DND-41 (cell line): ENCODE measurements around the gene SLX4IP.

ENCODE experiments used
- ATAC-seq: fragments of 200-7000 bp; cut with Tn5 transposase; 3 replicates; pipeline ENCODE4 v1.9.1; 2021; ENCODE audit warnings: low read depth; ENCODE audit not compliant: insufficient read depth
- DNase-seq: peaks from one replicate; pipeline ENCODE4 v3.0.0-alpha.2; 2020
- H2AFZ ChIP-seq: 2 replicates; pipeline ENCODE4 v1.6.0; 2012; ENCODE audit warnings: low read depth, low read length
- H3K27ac ChIP-seq: 2 replicates; pipeline ENCODE4 v1.5.1; 2012; ENCODE audit warnings: low read length, inconsistent platforms
- H3K27me3 ChIP-seq: fragments of 200-600 bp; sonication (generic); 2 replicates; pipeline ENCODE4 v1.6.0; 2012; ENCODE audit warnings: low read length, mild to moderate bottlenecking, inconsistent platforms; ENCODE audit not compliant: insufficient read depth, poor library complexity
- H3K36me3 ChIP-seq: 2 replicates; pipeline ENCODE4 v1.5.1; 2012; ENCODE audit warnings: low read length, inconsistent platforms; ENCODE audit not compliant: insufficient read depth
- H3K4me1 ChIP-seq: 2 replicates; pipeline ENCODE4 v1.5.1; 2012; ENCODE audit warnings: mild to moderate bottlenecking, low read length; ENCODE audit not compliant: insufficient read depth
- H3K4me2 ChIP-seq: 2 replicates; pipeline ENCODE4 v1.6.0; 2012; ENCODE audit warnings: mild to moderate bottlenecking, moderate library complexity, low read length, inconsistent platforms; ENCODE audit not compliant: insufficient read depth
- H3K4me3 ChIP-seq, 2 experiments: fragments of 200-600 bp in 1 of 2; shearing (Covaris generic) in 1 of 2; 2 replicates each; pipeline ENCODE4 v1.5.1; 2012 to 2016; ENCODE audit warnings: inconsistent platforms in 2 of 2, low read length in 2 of 2, mild to moderate bottlenecking in 2 of 2, low read depth in 1 of 2, moderate library complexity in 1 of 2
- H3K79me2 ChIP-seq: 2 replicates; pipeline ENCODE4 v1.6.0; 2012; ENCODE audit warnings: low read length, inconsistent platforms; ENCODE audit not compliant: insufficient read depth
- H3K9ac ChIP-seq: 2 replicates; pipeline ENCODE4 v1.6.0; 2012; ENCODE audit warnings: low read depth, mild to moderate bottlenecking, inconsistent platforms, low read length, moderate library complexity
- H3K9me3 ChIP-seq: 2 replicates; pipeline ENCODE4 v1.5.1; 2012; ENCODE audit warnings: low read length, moderate library complexity, mild to moderate bottlenecking, inconsistent platforms; ENCODE audit not compliant: insufficient read depth, severe bottlenecking
- H4K20me1 ChIP-seq: 2 replicates; pipeline ENCODE4 v1.6.0; 2012; ENCODE audit warnings: low read length; ENCODE audit not compliant: insufficient read depth
- EZH2 ChIP-seq: IDR thresholded peaks from 3 replicates; pipeline ENCODE4 v1.6.1; 2012; ENCODE audit warnings: borderline replicate concordance, low read depth, mild to moderate bottlenecking, moderate library complexity, low read length, inconsistent platforms; ENCODE audit not compliant: severe bottlenecking
- TF ChIP-seq, protein P1 (sequence below): IDR thresholded peaks from 2 replicates; pipeline ENCODE4 v1.5.1; 2012; ENCODE audit warnings: borderline replicate concordance, low read length, moderate library complexity, mild to moderate bottlenecking; ENCODE audit not compliant: poor library complexity, severe bottlenecking; ENCODE audit errors: extremely low read depth

The SLX4IP gene

DNA sequence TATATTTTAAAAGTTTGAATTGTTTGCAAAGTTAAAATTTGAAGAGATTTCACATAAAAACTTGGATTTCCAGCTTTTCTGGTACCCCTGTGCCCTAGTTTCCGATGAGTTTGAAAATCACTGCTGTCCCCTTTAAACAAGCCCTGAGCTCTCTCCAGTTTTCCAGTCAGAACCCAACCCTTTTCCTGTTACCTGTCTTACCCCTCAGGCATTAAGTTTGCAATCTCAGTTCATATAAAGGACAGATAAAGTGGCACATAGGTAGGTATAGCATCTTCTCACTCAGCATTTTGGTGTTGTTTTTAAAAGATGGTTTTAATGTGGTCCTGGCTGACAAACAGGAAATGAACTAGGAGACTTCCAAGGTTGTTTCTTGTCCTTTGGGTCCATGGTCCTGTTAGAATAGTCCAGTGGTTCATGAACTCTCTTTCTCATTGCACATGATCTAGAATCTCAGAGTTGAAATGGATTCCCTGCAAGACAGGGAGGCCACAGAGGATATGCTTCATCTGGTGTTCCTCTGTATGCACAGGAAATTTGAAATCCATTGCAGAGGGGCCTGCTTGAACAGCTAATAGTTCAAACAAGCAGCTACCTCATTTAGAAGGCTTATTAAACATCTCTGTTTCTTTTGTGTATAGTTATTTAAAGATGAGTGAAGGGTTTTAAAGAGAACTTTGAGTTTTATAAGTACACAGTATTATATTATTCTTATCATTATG, 156.0 kb downstream of the SLX4IP start:
- Histone ChIP-seq H3K79me2 (no peaks in the 10 kb centered on the region), H3K4me2 (no peak overlapping the region), H4K20me1 (peaks cover 4% of the 10 kb centered on the region; the same call in 1 of the 2 replicates), H3K4me3 (no peak overlapping the region), H3K9me3 (no peaks in the 10 kb centered on the region), H3K27me3 (no peaks in the 10 kb centered on the region), H3K27ac (no peak overlapping the region), H3K36me3 (no peaks in the 10 kb centered on the region), H2AFZ (no peak overlapping the region), H3K4me1 (no peaks in the 10 kb centered on the region), H3K9ac (no peak overlapping the region)
- TF ChIP-seq, protein P1, sequence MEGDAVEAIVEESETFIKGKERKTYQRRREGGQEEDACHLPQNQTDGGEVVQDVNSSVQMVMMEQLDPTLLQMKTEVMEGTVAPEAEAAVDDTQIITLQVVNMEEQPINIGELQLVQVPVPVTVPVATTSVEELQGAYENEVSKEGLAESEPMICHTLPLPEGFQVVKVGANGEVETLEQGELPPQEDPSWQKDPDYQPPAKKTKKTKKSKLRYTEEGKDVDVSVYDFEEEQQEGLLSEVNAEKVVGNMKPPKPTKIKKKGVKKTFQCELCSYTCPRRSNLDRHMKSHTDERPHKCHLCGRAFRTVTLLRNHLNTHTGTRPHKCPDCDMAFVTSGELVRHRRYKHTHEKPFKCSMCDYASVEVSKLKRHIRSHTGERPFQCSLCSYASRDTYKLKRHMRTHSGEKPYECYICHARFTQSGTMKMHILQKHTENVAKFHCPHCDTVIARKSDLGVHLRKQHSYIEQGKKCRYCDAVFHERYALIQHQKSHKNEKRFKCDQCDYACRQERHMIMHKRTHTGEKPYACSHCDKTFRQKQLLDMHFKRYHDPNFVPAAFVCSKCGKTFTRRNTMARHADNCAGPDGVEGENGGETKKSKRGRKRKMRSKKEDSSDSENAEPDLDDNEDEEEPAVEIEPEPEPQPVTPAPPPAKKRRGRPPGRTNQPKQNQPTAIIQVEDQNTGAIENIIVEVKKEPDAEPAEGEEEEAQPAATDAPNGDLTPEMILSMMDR: no peak
- TF ChIP-seq EZH2: no peak
- DNase-seq: no peak
- no peak for ATAC-seq

DNA sequence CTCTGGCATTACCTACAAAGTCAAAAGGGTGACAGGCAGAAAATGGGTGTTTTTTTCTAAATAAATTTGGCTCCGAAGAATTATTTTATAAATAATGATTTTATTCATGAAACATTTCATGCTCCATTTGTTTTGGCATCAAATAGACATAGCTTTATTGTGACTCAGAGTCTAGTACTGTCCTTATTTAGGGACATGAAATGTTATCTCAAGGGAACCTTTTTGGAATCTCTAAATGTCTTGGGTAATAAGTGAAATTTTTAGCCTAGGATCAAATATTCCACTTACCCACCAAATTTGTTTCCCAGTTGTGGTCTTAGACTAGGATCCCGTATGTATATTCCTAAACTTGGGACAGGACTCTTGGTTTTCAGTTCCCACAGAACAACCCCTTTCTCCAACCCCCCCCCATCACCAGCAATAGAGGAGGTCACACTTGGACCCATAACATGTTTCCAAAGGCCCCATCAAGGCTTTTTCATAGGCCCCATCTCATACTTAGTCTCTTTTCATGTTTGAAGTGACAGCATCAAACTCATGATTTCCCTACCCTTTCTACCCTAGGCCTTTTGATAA, 156.9 kb downstream of the SLX4IP start:
- no peaks in the 10 kb centered on the region for H3K36me3 ChIP-seq
- TF ChIP-seq, protein P1: no peak
- TF ChIP-seq EZH2: no peak
- H3K27me3 ChIP-seq: no peaks in the 10 kb centered on the region
- DNase-seq: no peak
- H3K27ac ChIP-seq: no peak overlapping the region
- H3K9me3 ChIP-seq: no peaks in the 10 kb centered on the region
- no peak overlapping the region for H2AFZ ChIP-seq
- no peaks in the 10 kb centered on the region for H3K4me1 ChIP-seq
- peaks cover 4% of the 10 kb centered on the region; the same call in 1 of the 2 replicates for H4K20me1 ChIP-seq
- no peaks in the 10 kb centered on the region for H3K79me2 ChIP-seq
- no peak overlapping the region for H3K9ac ChIP-seq
- H3K4me2 ChIP-seq: no peak overlapping the region
- ATAC-seq: no peak
- H3K4me3 ChIP-seq: no peak overlapping the region

DNA sequence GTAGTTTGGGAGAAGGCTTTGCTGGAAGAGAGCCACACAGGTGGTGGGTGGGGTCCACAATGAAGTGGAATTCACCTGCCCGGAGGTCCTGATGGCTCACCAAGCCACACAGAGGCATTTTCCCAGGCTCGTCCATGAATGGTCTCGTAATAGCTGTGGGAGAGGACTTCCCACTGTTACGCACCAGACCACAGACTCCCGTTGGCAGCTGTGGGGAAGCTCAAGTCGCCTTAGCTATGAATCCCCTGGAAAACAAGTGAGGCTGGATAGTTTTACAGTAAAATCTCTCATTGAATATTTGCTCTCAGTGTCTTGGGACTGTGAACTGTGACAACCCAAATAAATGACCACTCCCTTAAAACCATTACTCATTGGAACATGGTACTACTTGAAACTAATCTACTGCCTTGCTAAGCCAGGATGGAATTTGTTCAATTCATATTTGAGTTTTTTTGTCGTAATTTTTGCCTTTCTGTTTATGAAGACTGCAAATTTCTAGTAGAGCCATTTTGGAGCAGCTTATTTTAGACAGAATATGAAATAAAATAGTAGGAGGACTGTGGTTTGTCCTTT, 159.3 kb downstream of the SLX4IP start:
- no peak for TF ChIP-seq EZH2
- TF ChIP-seq, protein P1: no peak

More for the DNA sequence above, 159.3 kb downstream of the SLX4IP start:
- Histone ChIP-seq H3K36me3 (peaks cover 5% of the 10 kb centered on the region; the same call in 1 of the 2 replicates), H2AFZ (no peak overlapping the region), H4K20me1 (peaks cover 4% of the 10 kb centered on the region; the same call in 1 of the 2 replicates), H3K4me1 (no peaks in the 10 kb centered on the region), H3K27me3 (no peaks in the 10 kb centered on the region), H3K9ac (no peak overlapping the region), H3K79me2 (no peaks in the 10 kb centered on the region), H3K4me2 (no peak overlapping the region), H3K4me3 (no peak overlapping the region), H3K9me3 (no peaks in the 10 kb centered on the region), H3K27ac (no peak overlapping the region)
- no peak for ATAC-seq
- no peak for DNase-seq
